Stimulated activated CD4-positive, alpha-beta T cell treated with anti-CD3 and anti-CD28 coated beads, Interleukin-15, amount 100 ng/mL, for 1 hour (primary cell): Measurements from ENCODE around the gene EEF1AKMT4.
A peak's percentile ranks its signal among the peaks of the same experiment; 100 is the strongest.

Source experiments
- DNase-seq, 2 donors: peaks; one replicate each; pipeline ENCODE4 v3.0.0-alpha.2; 2020; ENCODE audit warnings: low read depth in 1 of 2, low spot score in 1 of 2

EEF1AKMT4 gene

GRCh38 chr3:184235381-184236032 lies 14.0 kb upstream of the EEF1AKMT4 start:
- DNase-seq, result no peak

GRCh38 chr3:184236033-184236410 lies 13.4 kb upstream of the EEF1AKMT4 start:
- no peak for DNase-seq

GRCh38 chr3:184236636-184237035 lies 12.8 kb upstream of the EEF1AKMT4 start:
- no peak for DNase-seq

- no peak for DNase-seq
Observed at GRCh38 chr3:184237211-184237610, 12.3 kb upstream of the EEF1AKMT4 start.

GRCh38 chr3:184237807-184238206 lies 11.7 kb upstream of the EEF1AKMT4 start:
- DNase-seq, result no peak

- DNase-seq, result no peak
Observed at GRCh38 chr3:184238246-184238818, 11.1 kb upstream of the EEF1AKMT4 start.

- no peak for DNase-seq
Observed at GRCh38 chr3:184239221-184239620, 10.3 kb upstream of the EEF1AKMT4 start.

- DNase-seq, result no peak
Observed at GRCh38 chr3:184239708-184240107, 9.8 kb upstream of the EEF1AKMT4 start.

- DNase-seq, result no peak
Observed at GRCh38 chr3:184240384-184241140, 8.9 kb upstream of the EEF1AKMT4 start.

- no peak for DNase-seq
Observed at GRCh38 chr3:184241141-184241446, 8.4 kb upstream of the EEF1AKMT4 start.

- no peak for DNase-seq
Observed at GRCh38 chr3:184241447-184242296, 7.8 kb upstream of the EEF1AKMT4 start.

GRCh38 chr3:184242297-184242685 lies 7.2 kb upstream of the EEF1AKMT4 start:
- DNase-seq, result no peak

GRCh38 chr3:184248454-184249411 lies 739 bp upstream of the EEF1AKMT4 start, which contains the start of gene ALG3:
Gene ALG3, minus strand, starts transcription at chr3:184248962. Its CDS starts 22 bp downstream, at chr3:184248940.
- DNase-seq, result peak; percentile 74 to 83

- DNase-seq, result peak; percentile 76 to 81
Observed at GRCh38 chr3:184250167-184250828, 826 bp downstream of the EEF1AKMT4 start.

- no peak for DNase-seq
Observed at GRCh38 chr3:184255291-184256039, 6.0 kb downstream of the EEF1AKMT4 start.

- no peak for DNase-seq
Observed at GRCh38 chr3:184257083-184257915, 7.8 kb downstream of the EEF1AKMT4 start.

GRCh38 chr3:184258926-184259325 lies 9.5 kb downstream of the EEF1AKMT4 start:
- no peak for DNase-seq

GRCh38 chr3:184259396-184259877 lies 10.0 kb downstream of the EEF1AKMT4 start:
- DNase-seq, result no peak
